ENCODE data around the gene KRTAP10-5. TPM values are rescaled to one million over a fixed set of nuclear protein-coding genes. Genes with fewer than 3 reads are reported as not detected.
"Not testable (repeated sequence)": the region's sequence is repeated elsewhere in the genome, so short reads cannot be mapped to it uniquely, and the experiment has no call there.

KRTAP10-5 gene
- total RNA-seq, 1 donor from 2014 or later, result not detected

GRCh38 chr21:44575307-44576024 is 4.9 kb downstream of the KRTAP10-5 start:
- no peak for ATAC-seq
- intact Hi-C loops (cut with DNase I), result no loop called here
- no peak for DNase-seq (ENCODE audit: low spot score)

- DNase-seq (ENCODE audit: low spot score), result no peak
- intact Hi-C loops (cut with DNase I), result no loop called here
- ATAC-seq, result no peak
Observed at GRCh38 chr21:44574457-44575306, 5.7 kb downstream of the KRTAP10-5 start.

- DNase-seq (ENCODE audit: low spot score); intact Hi-C loops (cut with DNase I); ATAC-seq: not testable (repeated sequence)
Observed at GRCh38 chr21:44573630-44574456, 6.6 kb downstream of the KRTAP10-5 start, which contains the start of gene KRTAP10-4. KRTAP10-4 (plus strand) TSS chr21:44573729; CDS start chr21:44573759, 30 bp downstream.

GRCh38 chr21:44572959-44573583 is 7.3 kb downstream of the KRTAP10-5 start:
- no peak for DNase-seq (ENCODE audit: low spot score)
- intact Hi-C loops (cut with DNase I), result no loop called here

GRCh38 chr21:44571844-44572782 is 8.3 kb downstream of the KRTAP10-5 start:
- intact Hi-C loops (cut with DNase I), result no loop called here
- ATAC-seq (no peak), DNase-seq (ENCODE audit: low spot score) (peak; percentile 44)

More at GRCh38 chr21:44572959-44573583, 7.3 kb downstream of the KRTAP10-5 start:
- no peak for ATAC-seq

- no peak for DNase-seq (ENCODE audit: low spot score)
- intact Hi-C loops (cut with DNase I), result no loop called here
- no peak for ATAC-seq
Observed at GRCh38 chr21:44571296-44571695, 9.1 kb downstream of the KRTAP10-5 start.

- DNase-seq (ENCODE audit: low spot score) (no peak), ATAC-seq (no peak)
- intact Hi-C loops (cut with DNase I), result no loop called here
Observed at GRCh38 chr21:44569861-44570517, 10.4 kb downstream of the KRTAP10-5 start.

GRCh38 chr21:44568667-44569556 is 11.5 kb downstream of the KRTAP10-5 start:
- intact Hi-C loops (cut with DNase I), result no loop called here
- DNase-seq (ENCODE audit: low spot score) (no peak), ATAC-seq (no peak)

GRCh38 chr21:44568261-44568660 is 12.1 kb downstream of the KRTAP10-5 start:
- DNase-seq (ENCODE audit: low spot score) (no peak), ATAC-seq (no peak)
- intact Hi-C loops (cut with DNase I), result no loop called here

GRCh38 chr21:44567481-44568171 is 12.8 kb downstream of the KRTAP10-5 start:
- no peak for ATAC-seq
- intact Hi-C loops (cut with DNase I), result no loop called here
- no peak for DNase-seq (ENCODE audit: low spot score)

- no peak for ATAC-seq
- DNase-seq (ENCODE audit: low spot score), result no peak
- intact Hi-C loops (cut with DNase I), result no loop called here
Observed at GRCh38 chr21:44566403-44566802, 14.0 kb downstream of the KRTAP10-5 start.

GRCh38 chr21:44564886-44565598 is 15.4 kb downstream of the KRTAP10-5 start:
- ATAC-seq, result no peak
- DNase-seq (ENCODE audit: low spot score), result no peak
- intact Hi-C loops (cut with DNase I), result no loop called here

GRCh38 chr21:44564099-44564498 is 16.3 kb downstream of the KRTAP10-5 start:
- intact Hi-C loops (cut with DNase I), result no loop called here
- DNase-seq (ENCODE audit: low spot score) (no peak), ATAC-seq (no peak)

- intact Hi-C loops (cut with DNase I), result no loop called here
- no peak for ATAC-seq
- DNase-seq (ENCODE audit: low spot score), result no peak
Observed at GRCh38 chr21:44558695-44559094, 21.7 kb downstream of the KRTAP10-5 start, which contains the start of gene KRTAP10-3. KRTAP10-3 (minus strand) TSS chr21:44558795; CDS start chr21:44558715, 80 bp downstream.

- DNase-seq (ENCODE audit: low spot score); ATAC-seq; intact Hi-C loops (cut with DNase I): not testable (repeated sequence)
Observed at GRCh38 chr21:44558329-44558675, 22.1 kb downstream of the KRTAP10-5 start.
